HepG2 (cell line): ENCODE results near the gene TACC3.

ENCODE experiments used
- BHLHE40 ChIP-seq: IDR thresholded peaks from 2 replicates; pipeline ENCODE4 v1.6.1; 2011; ENCODE audit warnings: low read length, improper control_type of control experiment
- GTF2F1 ChIP-seq: fragments of 150-350 bp; IDR thresholded peaks from 2 replicates; pipeline ENCODE4 v1.6.1; 2014; ENCODE audit warnings: low read length
- KDM2A ChIP-seq: sonication (generic); formaldehyde crosslinking; IDR thresholded peaks from 2 replicates; pipeline ENCODE4 v1.4.0; 2020; ENCODE audit warnings: low read depth, missing genetic modification reagents, borderline replicate concordance
- NR3C1 ChIP-seq: sonication (generic); formaldehyde crosslinking; IDR thresholded peaks from 2 replicates; pipeline ENCODE4 v1.4.0; 2020; ENCODE audit warnings: missing genetic modification reagents
- ZNF282 ChIP-seq: fragments of 450-650 bp; IDR thresholded peaks from 2 replicates; pipeline ENCODE4 v1.6.1; 2018; ENCODE audit not compliant: partially characterized antibody
- TF ChIP-seq, protein P1 (sequence below): sonication (generic); formaldehyde crosslinking; IDR thresholded peaks from 2 replicates; pipeline ENCODE4 v1.5.0; 2020; ENCODE audit warnings: missing genetic modification reagents

DNA sequence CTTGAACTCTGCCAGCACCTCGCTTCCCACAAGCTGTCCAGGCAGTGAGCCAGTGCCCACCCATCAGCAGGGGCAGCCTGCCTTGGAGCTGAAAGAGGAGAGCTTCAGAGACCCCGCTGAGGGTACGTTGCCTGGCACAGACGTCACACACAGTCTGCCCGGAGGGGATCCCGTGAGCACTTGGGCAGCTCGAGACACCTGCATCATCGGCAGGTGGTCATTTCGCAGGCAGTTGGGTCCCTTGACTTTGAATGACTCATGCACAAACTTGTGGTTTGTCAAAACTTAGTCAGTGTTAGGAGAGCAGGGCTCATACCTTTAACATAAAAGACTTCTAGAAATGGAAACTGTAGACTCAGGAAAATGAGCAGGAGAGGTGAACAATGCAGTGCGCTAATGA is 9.9 kb downstream of the TACC3 start:
- no peak for TF ChIP-seq NR3C1 (CRISPR knock-in tag)
- TF ChIP-seq BHLHE40, result no peak
- TF ChIP-seq ZNF282, result no peak
- TF ChIP-seq, protein P1, sequence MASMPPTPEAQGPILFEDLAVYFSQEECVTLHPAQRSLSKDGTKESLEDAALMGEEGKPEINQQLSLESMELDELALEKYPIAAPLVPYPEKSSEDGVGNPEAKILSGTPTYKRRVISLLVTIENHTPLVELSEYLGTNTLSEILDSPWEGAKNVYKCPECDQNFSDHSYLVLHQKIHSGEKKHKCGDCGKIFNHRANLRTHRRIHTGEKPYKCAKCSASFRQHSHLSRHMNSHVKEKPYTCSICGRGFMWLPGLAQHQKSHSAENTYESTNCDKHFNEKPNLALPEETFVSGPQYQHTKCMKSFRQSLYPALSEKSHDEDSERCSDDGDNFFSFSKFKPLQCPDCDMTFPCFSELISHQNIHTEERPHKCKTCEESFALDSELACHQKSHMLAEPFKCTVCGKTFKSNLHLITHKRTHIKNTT, result no peak
- TF ChIP-seq GTF2F1, result no peak
- no peak for TF ChIP-seq KDM2A (CRISPR knock-in tag)
